Measurements from ENCODE around the gene BMPER.

Gene BMPER

GRCh38 chr7:34104992-34105391, 199.7 kb downstream of the BMPER start:
- no peak for DNase-seq

GRCh38 chr7:34107276-34107675, 201.9 kb downstream of the BMPER start:
- no peak for DNase-seq

GRCh38 chr7:34108165-34108564, 202.8 kb downstream of the BMPER start:
- DNase-seq: no peak

- DNase-seq: no peak
These were observed 204.8 kb downstream of the BMPER start for GRCh38 chr7:34109936-34110780.

GRCh38 chr7:34111031-34111430, 205.7 kb downstream of the BMPER start:
- no peak for DNase-seq

- no peak for DNase-seq
These were observed 210.2 kb downstream of the BMPER start for GRCh38 chr7:34115503-34115902.

GRCh38 chr7:34117573-34117972, 212.2 kb downstream of the BMPER start:
- DNase-seq: no peak

GRCh38 chr7:34121366-34121765, 216.0 kb downstream of the BMPER start:
- no peak for DNase-seq

- no peak for DNase-seq
These were observed 218.0 kb downstream of the BMPER start for GRCh38 chr7:34123316-34123715.

- DNase-seq: no peak
These were observed 219.4 kb downstream of the BMPER start for GRCh38 chr7:34124765-34125164.

- no peak for DNase-seq
These were observed 223.4 kb downstream of the BMPER start for GRCh38 chr7:34128762-34129161.

- no peak for DNase-seq
These were observed 225.4 kb downstream of the BMPER start for GRCh38 chr7:34130558-34131295.

GRCh38 chr7:34131371-34131770, 226.0 kb downstream of the BMPER start:
- DNase-seq: no peak

GRCh38 chr7:34133356-34133982, 228.1 kb downstream of the BMPER start:
- DNase-seq: no peak

GRCh38 chr7:34133983-34134782, 228.8 kb downstream of the BMPER start:
- peak in 1 of 2 experiments; percentile 53 for DNase-seq

- peak; percentile 87 to 95 for DNase-seq
These were observed 230.6 kb downstream of the BMPER start for GRCh38 chr7:34135924-34136323.

GRCh38 chr7:34136698-34137097, 231.4 kb downstream of the BMPER start:
- DNase-seq: no peak

GRCh38 chr7:34137176-34137575, 231.8 kb downstream of the BMPER start:
- DNase-seq: no peak

GRCh38 chr7:34138483-34138882, 233.1 kb downstream of the BMPER start:
- no peak for DNase-seq

GRCh38 chr7:34139086-34139485, 233.7 kb downstream of the BMPER start:
- no peak for DNase-seq

- no peak for DNase-seq
These were observed 234.7 kb downstream of the BMPER start for GRCh38 chr7:34140066-34140465.

GRCh38 chr7:34143402-34143801, 238.1 kb downstream of the BMPER start:
- DNase-seq: no peak

- no peak for DNase-seq
These were observed 240.3 kb downstream of the BMPER start for GRCh38 chr7:34145603-34146002.
